ENCODE measurements around the gene MTCL1. TPM values are rescaled to one million over a fixed set of nuclear protein-coding genes. Genes with fewer than 3 reads are reported as not detected.

Gene MTCL1
- total and polyA plus RNA-seq, 2 of the 8 experiments (the other 6 are each of a cell fraction or from before 2014, with no cell fraction given) = 16.6 to 60.8 TPM

DNA sequence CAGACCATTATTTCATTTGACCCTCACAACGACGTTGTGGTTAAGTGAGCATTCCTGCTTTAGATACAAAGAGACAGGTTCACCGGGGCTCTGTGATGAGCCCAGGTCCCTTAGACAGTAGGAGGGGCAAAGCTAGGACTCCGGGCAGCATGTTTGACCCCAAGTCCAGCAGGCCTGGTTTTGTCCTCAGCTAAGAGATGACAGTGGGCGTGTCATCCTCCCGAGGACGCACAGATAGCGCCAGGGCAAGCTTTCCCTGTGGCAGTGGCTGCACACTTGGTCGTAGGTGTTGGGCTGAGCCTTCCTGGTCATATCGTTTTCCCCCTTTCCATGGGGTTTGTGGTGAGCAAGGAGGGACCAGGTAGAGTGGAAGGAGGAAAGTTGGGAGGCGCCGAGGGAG lies 76.3 kb downstream of the MTCL1 start (continued):
- TF ChIP-seq HDAC2 (IDR thresholded peaks at IDR 0.05; ENCODE audit: borderline replicate concordance in 1 of 2, low read depth in 2 of 2, low read length in 2 of 2) (no peak), CBX8 (IDR thresholded peaks at IDR 0.05; ENCODE audit: borderline replicate concordance, low read depth, low read length) (no peak), CBX5 (IDR thresholded peaks at IDR 0.05; ENCODE audit: low read depth, low read length) (no peak), RAD21 (IDR thresholded peaks at IDR 0.05 in 1 of 2, conservative IDR thresholded peaks at IDR 0.05 in 1 of 2; ENCODE audit: low read depth in 2 of 2, low read length in 2 of 2) (no peak), EP300 (IDR thresholded peaks at IDR 0.05; ENCODE audit: borderline replicate concordance in 1 of 2, low read depth in 2 of 2, low read length in 2 of 2) (no peak)
